HG02798 (cell line): ENCODE results near the gene HSPA5.
"Not testable (repeated sequence)": the region's sequence is repeated elsewhere in the genome, so short reads cannot be mapped to it uniquely, and the experiment has no call there.

Source experiments
- ATAC-seq: cut with Tn5 transposase; IDR thresholded peaks from one replicate; pipeline ENCODE4 v1.9.1; 2021; ENCODE audit warnings: mild to moderate bottlenecking; ENCODE audit not compliant: unreplicated experiment, poor library complexity

The HSPA5 gene

GRCh38 chr9:125195591-125195990 is 45.6 kb downstream of the HSPA5 start:
- not testable (repeated sequence) for ATAC-seq

DNA sequence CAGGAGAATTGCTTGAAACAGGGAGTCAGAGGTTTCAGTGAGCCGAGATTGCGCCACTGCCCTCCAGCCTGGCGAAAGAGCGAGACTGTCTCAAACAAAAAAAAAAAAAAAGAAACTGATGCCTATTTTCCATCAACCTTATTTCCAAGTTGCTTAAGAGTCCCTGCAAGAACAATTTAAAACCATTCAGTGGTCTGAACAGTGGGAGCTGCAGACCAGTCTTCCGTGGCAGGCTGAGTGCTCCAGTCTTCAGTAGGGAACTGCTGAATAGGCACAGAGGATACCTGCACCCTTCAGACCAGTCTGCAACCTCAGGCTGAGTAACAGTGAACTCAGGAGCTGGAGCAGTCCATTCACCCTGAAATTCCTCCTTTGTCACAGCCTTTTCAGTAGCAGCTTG is 46.7 kb downstream of the HSPA5 start:
- ATAC-seq = not testable (repeated sequence)

- no peak for ATAC-seq
Measured at GRCh38 chr9:125190361-125190801, 50.8 kb downstream of the HSPA5 start.

- peak; percentile 98 for ATAC-seq
Measured at GRCh38 chr9:125189361-125190289, 51.5 kb downstream of the HSPA5 start, which contains the start of gene PPP6C. Gene PPP6C (minus strand): TSS chr9:125189803. CDS start chr9:125189718, 85 bp downstream.

GRCh38 chr9:125189011-125189360 is 52.2 kb downstream of the HSPA5 start:
- peak; percentile 12 for ATAC-seq
